ENCODE measurements around the gene SOX6. TPM values are rescaled to one million over a fixed set of nuclear protein-coding genes. Genes with fewer than 3 reads are reported as not detected.

The SOX6 gene
- total and polyA plus RNA-seq, 2 of the 13 experiments (the other 11 are each of a cell fraction or from before 2014, with no cell fraction given), result 2.6 to 11.2 TPM

DNA sequence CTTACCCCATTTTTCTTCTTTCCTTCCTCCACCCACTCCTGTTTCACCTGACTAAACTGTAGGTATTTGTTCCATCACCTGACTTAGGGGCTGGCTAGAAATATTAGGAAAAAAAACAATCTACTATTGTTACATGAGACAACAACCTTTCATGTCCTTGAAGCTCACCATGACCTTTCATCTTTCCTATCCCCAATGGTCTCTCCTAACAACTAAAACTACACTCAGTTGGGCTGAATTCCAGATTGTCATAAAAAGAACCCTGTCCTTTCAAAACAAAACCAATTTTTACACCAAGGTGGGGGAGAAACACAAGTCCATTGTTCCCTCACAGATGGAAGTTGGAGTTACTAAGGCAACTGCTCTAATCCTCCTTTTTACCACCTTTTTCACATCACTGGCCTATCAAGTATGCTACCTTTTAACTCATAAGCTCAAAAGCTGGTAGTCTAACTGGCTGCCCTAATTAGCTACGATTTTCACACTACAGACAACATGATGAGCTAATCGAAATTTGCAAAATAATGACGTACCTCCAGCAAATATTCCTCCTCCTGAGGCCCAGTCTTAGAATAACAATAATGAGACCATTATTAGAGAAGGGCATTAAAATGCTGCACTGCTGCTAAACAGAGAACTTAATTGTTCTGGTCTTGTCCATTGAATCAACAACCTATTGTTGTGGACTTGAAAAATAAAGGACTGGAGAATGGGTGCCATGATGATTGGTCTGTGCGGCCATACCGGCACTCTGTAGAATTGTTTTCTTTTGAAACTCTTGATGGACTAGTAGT is 46.5 kb upstream of the SOX6 start (continued):
- no peak for TF ChIP-seq ZBTB4 (CRISPR knock-in tag; IDR thresholded peaks at IDR 0.05; ENCODE audit: borderline replicate concordance)
- TF ChIP-seq ZNF546 (CRISPR knock-in tag; conservative IDR thresholded peaks at IDR 0.05), result no peak
- TF ChIP-seq ZNF331 (CRISPR knock-in tag; IDR thresholded peaks at IDR 0.05), result no peak
- TF ChIP-seq MTA3 (CRISPR knock-in tag; IDR thresholded peaks at IDR 0.05), result no peak
- TF ChIP-seq ZNF557 (CRISPR knock-in tag; IDR thresholded peaks at IDR 0.05), result no peak
- peak; percentile 84; the same call in 1 of the 2 replicates for TF ChIP-seq HOMEZ (CRISPR knock-in tag; IDR thresholded peaks at IDR 0.05; ENCODE audit: low read depth)
- no peak for TF ChIP-seq HNRNPLL (IDR thresholded peaks at IDR 0.05; ENCODE audit: low read depth, low read length, poor library complexity, severe bottlenecking)
- no peak for TF ChIP-seq ZMAT5 (CRISPR knock-in tag; IDR thresholded peaks at IDR 0.05; ENCODE audit: borderline replicate concordance, low read depth)
- TF ChIP-seq, protein P1, sequence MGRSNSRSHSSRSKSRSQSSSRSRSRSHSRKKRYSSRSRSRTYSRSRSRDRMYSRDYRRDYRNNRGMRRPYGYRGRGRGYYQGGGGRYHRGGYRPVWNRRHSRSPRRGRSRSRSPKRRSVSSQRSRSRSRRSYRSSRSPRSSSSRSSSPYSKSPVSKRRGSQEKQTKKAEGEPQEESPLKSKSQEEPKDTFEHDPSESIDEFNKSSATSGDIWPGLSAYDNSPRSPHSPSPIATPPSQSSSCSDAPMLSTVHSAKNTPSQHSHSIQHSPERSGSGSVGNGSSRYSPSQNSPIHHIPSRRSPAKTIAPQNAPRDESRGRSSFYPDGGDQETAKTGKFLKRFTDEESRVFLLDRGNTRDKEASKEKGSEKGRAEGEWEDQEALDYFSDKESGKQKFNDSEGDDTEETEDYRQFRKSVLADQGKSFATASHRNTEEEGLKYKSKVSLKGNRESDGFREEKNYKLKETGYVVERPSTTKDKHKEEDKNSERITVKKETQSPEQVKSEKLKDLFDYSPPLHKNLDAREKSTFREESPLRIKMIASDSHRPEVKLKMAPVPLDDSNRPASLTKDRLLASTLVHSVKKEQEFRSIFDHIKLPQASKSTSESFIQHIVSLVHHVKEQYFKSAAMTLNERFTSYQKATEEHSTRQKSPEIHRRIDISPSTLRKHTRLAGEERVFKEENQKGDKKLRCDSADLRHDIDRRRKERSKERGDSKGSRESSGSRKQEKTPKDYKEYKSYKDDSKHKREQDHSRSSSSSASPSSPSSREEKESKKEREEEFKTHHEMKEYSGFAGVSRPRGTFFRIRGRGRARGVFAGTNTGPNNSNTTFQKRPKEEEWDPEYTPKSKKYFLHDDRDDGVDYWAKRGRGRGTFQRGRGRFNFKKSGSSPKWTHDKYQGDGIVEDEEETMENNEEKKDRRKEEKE (IDR thresholded peaks at IDR 0.05), result no peak
- TF ChIP-seq ZNF552 (CRISPR knock-in tag; IDR thresholded peaks at IDR 0.05; ENCODE audit: borderline replicate concordance), result no peak
- no peak for TF ChIP-seq ARNT (IDR thresholded peaks at IDR 0.05)
- no peak for TF ChIP-seq ZNF30 (CRISPR knock-in tag; IDR thresholded peaks at IDR 0.05)
- 0 out of 2 replicates have a peak, but pooled peaks have one; percentile 36 for TF ChIP-seq ZNF792 (CRISPR knock-in tag; IDR thresholded peaks at IDR 0.05)
- TF ChIP-seq ZNF7 (CRISPR knock-in tag; IDR thresholded peaks at IDR 0.05), result no peak
- no peak for TF ChIP-seq TBL1XR1 (IDR thresholded peaks at IDR 0.05; ENCODE audit: borderline replicate concordance, low read length, partially characterized antibody)
- TF ChIP-seq U2AF1 (optimal IDR thresholded peaks at IDR 0.05; ENCODE audit: low read depth, low read length), result no peak
- TF ChIP-seq MZF1 (CRISPR knock-in tag; IDR thresholded peaks at IDR 0.05; ENCODE audit: borderline replicate concordance), result no peak
- TF ChIP-seq ZNF841 (CRISPR knock-in tag; IDR thresholded peaks at IDR 0.05; ENCODE audit: borderline replicate concordance), result no peak
- no peak for TF ChIP-seq ZNF777 (CRISPR knock-in tag; IDR thresholded peaks at IDR 0.05)
- no peak for TF ChIP-seq SNAPC5 (CRISPR knock-in tag; IDR thresholded peaks at IDR 0.05; ENCODE audit: borderline replicate concordance)
- no peak for TF ChIP-seq FOXP1 (IDR thresholded peaks at IDR 0.05)
- TF ChIP-seq FOXP1 (CRISPR knock-in tag; IDR thresholded peaks at IDR 0.05), result peak; percentile 62
